Ovary (tissue), 3 donors: ENCODE data around the gene PFDN5.

ENCODE experiments used
- CTCF ChIP-seq, 3 donors: fragments of 450-650 bp in 2 of 3; fragments of 200-600 bp in 1 of 3; IDR thresholded peaks; one replicate each; pipeline versions ENCODE4 v1.5.1 to v1.8.0; 2016 to 2022; ENCODE audit warnings: antibody characterized with exemption in 3 of 3, mild to moderate bottlenecking in 1 of 3
- EP300 ChIP-seq: sonication (generic); formaldehyde crosslinking; IDR thresholded peaks from one replicate; pipeline ENCODE4 v1.6.1; 2017; ENCODE audit warnings: antibody characterized with exemption
- POLR2A ChIP-seq: fragments of 450-650 bp; IDR thresholded peaks from one replicate; pipeline ENCODE4 v1.6.1; 2017; ENCODE audit warnings: antibody characterized with exemption, mild to moderate bottlenecking, moderate library complexity
- donor health status: DM: no; HTN: no; CAD: no.

- TF ChIP-seq EP300, result no peak
- TF ChIP-seq CTCF (IDR thresholded peaks at IDR 0.05), result no peak
- no peak for TF ChIP-seq POLR2A
Measured at GRCh38 chr12:53326460-53327185, 31.3 kb downstream of the PFDN5 start.
